ENCODE measurements around the gene BICDL1. TPM values are rescaled to one million over a fixed set of nuclear protein-coding genes. Genes with fewer than 3 reads are reported as not detected.
A peak's percentile ranks its signal among the peaks of the same experiment; 100 is the strongest.

The BICDL1 gene
- total RNA-seq, 1 experiment from 2014 or later = 14.2 TPM

DNA sequence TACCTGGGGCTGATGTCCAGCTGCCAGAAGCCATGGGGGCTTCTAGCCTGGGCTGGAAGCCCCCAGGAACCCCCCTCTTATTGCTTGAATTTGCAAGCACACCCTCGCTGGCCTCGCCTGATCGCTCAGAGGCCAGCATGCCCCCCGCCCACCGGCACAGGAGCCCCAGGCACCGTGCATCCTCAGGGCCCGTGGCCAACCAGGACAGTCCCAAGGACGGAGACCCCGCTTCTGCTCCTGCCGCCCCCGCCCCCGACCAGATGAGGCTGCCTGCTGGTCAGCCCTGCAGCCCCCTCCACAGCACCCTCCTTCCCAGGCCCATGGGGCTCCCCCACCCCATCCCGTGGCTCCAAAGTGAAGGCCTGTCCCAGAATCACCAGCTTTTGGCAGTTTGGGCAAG is 106.3 kb downstream of the BICDL1 start:
- peaks cover 77% of the 10 kb centered on the region for H3K36me3 Mint-ChIP-seq (ENCODE audit: insufficient read depth, unreplicated experiment)
- H3K4me1 Mint-ChIP-seq (ENCODE audit: low read depth, unreplicated experiment) = no peaks in the 10 kb centered on the region
- DNase-seq = no peak
- H3K4me1 ChIP-seq = no peaks in the 10 kb centered on the region
- peaks cover 4% of the 10 kb centered on the region for H3K36me3 ChIP-seq (ENCODE audit: control insufficient read depth, insufficient read depth, low read length)
- TF ChIP-seq, protein P1, sequence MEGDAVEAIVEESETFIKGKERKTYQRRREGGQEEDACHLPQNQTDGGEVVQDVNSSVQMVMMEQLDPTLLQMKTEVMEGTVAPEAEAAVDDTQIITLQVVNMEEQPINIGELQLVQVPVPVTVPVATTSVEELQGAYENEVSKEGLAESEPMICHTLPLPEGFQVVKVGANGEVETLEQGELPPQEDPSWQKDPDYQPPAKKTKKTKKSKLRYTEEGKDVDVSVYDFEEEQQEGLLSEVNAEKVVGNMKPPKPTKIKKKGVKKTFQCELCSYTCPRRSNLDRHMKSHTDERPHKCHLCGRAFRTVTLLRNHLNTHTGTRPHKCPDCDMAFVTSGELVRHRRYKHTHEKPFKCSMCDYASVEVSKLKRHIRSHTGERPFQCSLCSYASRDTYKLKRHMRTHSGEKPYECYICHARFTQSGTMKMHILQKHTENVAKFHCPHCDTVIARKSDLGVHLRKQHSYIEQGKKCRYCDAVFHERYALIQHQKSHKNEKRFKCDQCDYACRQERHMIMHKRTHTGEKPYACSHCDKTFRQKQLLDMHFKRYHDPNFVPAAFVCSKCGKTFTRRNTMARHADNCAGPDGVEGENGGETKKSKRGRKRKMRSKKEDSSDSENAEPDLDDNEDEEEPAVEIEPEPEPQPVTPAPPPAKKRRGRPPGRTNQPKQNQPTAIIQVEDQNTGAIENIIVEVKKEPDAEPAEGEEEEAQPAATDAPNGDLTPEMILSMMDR (IDR thresholded peaks at IDR 0.05; ENCODE audit: insufficient read depth in 1 of 2, low read depth in 1 of 2, low read length in 1 of 2, severe bottlenecking in 1 of 2, unreplicated experiment in 1 of 2) = no peak
- no peak overlapping the region for H3K4me3 Mint-ChIP-seq (ENCODE audit: unreplicated experiment)
- H3K9me3 Mint-ChIP-seq (ENCODE audit: unreplicated experiment) = no peaks in the 10 kb centered on the region
- intact Hi-C loops (cut with micrococcal nuclease; ENCODE audit: unreplicated experiment) = no loop called here
- no peaks in the 10 kb centered on the region for H3K27me3 Mint-ChIP-seq (ENCODE audit: insufficient read depth, unreplicated experiment)
- ChIA-PET CTCF (no interaction called here), POLR2A (no interaction called here)
- no peak overlapping the region for H3K4me3 ChIP-seq (ENCODE audit: low read depth, low read length)
- no peaks in the 10 kb centered on the region for H3K27me3 ChIP-seq (replicated peaks; ENCODE audit: control insufficient read depth, insufficient read depth, low read length)
- H3K9me3 ChIP-seq = no peaks in the 10 kb centered on the region
- no peak overlapping the region for H3K27ac Mint-ChIP-seq (ENCODE audit: unreplicated experiment)
- BruUV-seq (replicated peaks) = no TSS peak

DNA sequence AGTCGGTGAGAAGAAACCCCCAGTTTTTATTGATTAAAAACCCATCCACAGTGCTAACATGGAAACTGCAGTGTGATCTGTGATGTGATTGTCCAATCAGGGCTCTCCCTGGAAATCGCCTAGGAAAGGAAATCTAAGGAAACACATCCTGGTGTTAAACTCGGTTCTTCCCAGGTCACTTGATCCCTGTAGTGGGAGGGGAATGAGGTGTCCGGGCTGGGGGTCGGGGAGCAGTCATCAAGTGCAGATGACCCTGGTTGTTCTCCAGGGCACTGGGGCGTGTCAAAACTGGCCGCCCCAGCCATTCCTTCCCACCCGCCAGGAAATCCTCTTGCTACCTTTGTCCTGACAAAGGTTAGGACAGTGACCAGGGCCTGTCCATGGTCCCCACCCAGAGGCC is 106.7 kb downstream of the BICDL1 start:
- Mint-ChIP-seq H3K4me1 (ENCODE audit: low read depth, unreplicated experiment) (no peaks in the 10 kb centered on the region), H3K36me3 (ENCODE audit: insufficient read depth, unreplicated experiment) (peaks cover 80% of the 10 kb centered on the region), H3K4me3 (ENCODE audit: unreplicated experiment) (no peak overlapping the region), H3K9me3 (ENCODE audit: unreplicated experiment) (no peaks in the 10 kb centered on the region), H3K27ac (ENCODE audit: unreplicated experiment) (no peak overlapping the region), H3K27me3 (ENCODE audit: insufficient read depth, unreplicated experiment) (no peaks in the 10 kb centered on the region)
- Histone ChIP-seq H3K27me3 (replicated peaks; ENCODE audit: control insufficient read depth, insufficient read depth, low read length) (no peaks in the 10 kb centered on the region), H3K9me3 (no peaks in the 10 kb centered on the region), H3K36me3 (ENCODE audit: control insufficient read depth, insufficient read depth, low read length) (peaks cover 4% of the 10 kb centered on the region), H3K4me1 (no peaks in the 10 kb centered on the region), H3K4me3 (ENCODE audit: low read depth, low read length) (no peak overlapping the region)
- ChIA-PET POLR2A (no interaction called here), CTCF (no interaction called here)
- TF ChIP-seq, protein P1 (IDR thresholded peaks at IDR 0.05; ENCODE audit: insufficient read depth in 1 of 2, low read depth in 1 of 2, low read length in 1 of 2, severe bottlenecking in 1 of 2, unreplicated experiment in 1 of 2) = no peak
- intact Hi-C loops (cut with micrococcal nuclease; ENCODE audit: unreplicated experiment) = no loop called here
- BruUV-seq (replicated peaks) = TSS peak; percentile 66
- no peak for DNase-seq

DNA sequence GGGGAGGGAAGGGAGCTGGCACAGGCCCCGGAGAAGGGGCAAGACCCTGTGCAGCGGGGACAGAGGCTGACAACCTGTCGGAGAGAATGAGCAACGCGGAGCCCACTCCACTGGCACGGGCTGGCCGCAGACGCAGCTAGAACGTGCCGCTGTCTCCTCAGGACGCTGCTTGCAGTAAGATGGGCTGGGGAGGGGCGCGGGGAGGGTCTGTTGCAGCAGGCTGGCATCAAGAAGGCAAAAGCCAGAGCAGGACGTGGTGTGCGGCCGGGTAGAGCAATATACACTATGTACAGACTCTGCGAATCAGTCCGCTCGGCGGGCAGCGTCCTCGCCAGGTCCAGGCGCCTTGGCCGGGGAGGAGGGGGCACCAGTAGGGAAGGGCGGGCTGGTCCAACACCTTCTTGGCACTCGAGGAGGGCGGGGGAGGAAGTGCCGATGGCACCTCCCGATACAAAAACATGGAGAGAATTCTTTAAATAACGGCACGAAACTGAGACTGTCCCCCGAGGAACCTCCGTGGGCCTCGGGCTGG is 107.7 kb downstream of the BICDL1 start:
- Mint-ChIP-seq H3K27ac (ENCODE audit: unreplicated experiment) (no peak overlapping the region), H3K36me3 (ENCODE audit: insufficient read depth, unreplicated experiment) (peaks cover 77% of the 10 kb centered on the region), H3K9me3 (ENCODE audit: unreplicated experiment) (no peaks in the 10 kb centered on the region), H3K27me3 (ENCODE audit: insufficient read depth, unreplicated experiment) (no peaks in the 10 kb centered on the region), H3K4me1 (ENCODE audit: low read depth, unreplicated experiment) (no peaks in the 10 kb centered on the region), H3K4me3 (ENCODE audit: unreplicated experiment) (no peak overlapping the region)
- ChIA-PET POLR2A (no interaction called here), CTCF (no interaction called here)
- TF ChIP-seq, protein P1 (IDR thresholded peaks at IDR 0.05; ENCODE audit: insufficient read depth in 1 of 2, low read depth in 1 of 2, low read length in 1 of 2, severe bottlenecking in 1 of 2, unreplicated experiment in 1 of 2) = no peak
- H3K4me1 ChIP-seq = peaks cover under 1% of the 10 kb centered on the region; the same call in 1 of the 2 replicates
- no peaks in the 10 kb centered on the region for H3K27me3 ChIP-seq (replicated peaks; ENCODE audit: control insufficient read depth, insufficient read depth, low read length)
- no peak overlapping the region for H3K4me3 ChIP-seq (ENCODE audit: low read depth, low read length)
- no peak for DNase-seq
- no TSS peak for BruUV-seq (replicated peaks)
- intact Hi-C loops (cut with micrococcal nuclease; ENCODE audit: unreplicated experiment) = no loop called here
- no peaks in the 10 kb centered on the region for H3K9me3 ChIP-seq
- peaks cover 4% of the 10 kb centered on the region for H3K36me3 ChIP-seq (ENCODE audit: control insufficient read depth, insufficient read depth, low read length)
